Measurements from ENCODE around the gene DRD4. TPM values are rescaled to one million over a fixed set of nuclear protein-coding genes. Genes with fewer than 3 reads are reported as not detected.

The DRD4 gene
- total and polyA plus RNA-seq, 2 of the 8 experiments (the other 6 are each of a cell fraction or from before 2014, with no cell fraction given): 3.4 to 4.9 TPM

- no peak for TF ChIP-seq KDM1A (IDR thresholded peaks at IDR 0.05; ENCODE audit: borderline replicate concordance, low read length)
- TF ChIP-seq, protein P1, sequence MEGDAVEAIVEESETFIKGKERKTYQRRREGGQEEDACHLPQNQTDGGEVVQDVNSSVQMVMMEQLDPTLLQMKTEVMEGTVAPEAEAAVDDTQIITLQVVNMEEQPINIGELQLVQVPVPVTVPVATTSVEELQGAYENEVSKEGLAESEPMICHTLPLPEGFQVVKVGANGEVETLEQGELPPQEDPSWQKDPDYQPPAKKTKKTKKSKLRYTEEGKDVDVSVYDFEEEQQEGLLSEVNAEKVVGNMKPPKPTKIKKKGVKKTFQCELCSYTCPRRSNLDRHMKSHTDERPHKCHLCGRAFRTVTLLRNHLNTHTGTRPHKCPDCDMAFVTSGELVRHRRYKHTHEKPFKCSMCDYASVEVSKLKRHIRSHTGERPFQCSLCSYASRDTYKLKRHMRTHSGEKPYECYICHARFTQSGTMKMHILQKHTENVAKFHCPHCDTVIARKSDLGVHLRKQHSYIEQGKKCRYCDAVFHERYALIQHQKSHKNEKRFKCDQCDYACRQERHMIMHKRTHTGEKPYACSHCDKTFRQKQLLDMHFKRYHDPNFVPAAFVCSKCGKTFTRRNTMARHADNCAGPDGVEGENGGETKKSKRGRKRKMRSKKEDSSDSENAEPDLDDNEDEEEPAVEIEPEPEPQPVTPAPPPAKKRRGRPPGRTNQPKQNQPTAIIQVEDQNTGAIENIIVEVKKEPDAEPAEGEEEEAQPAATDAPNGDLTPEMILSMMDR (IDR thresholded peaks at IDR 0.05; ENCODE audit: control extremely low read depth in 1 of 3, insufficient read depth in 1 of 3, low read depth in 1 of 3, low read length in 3 of 3): no peak
These were observed 4.8 kb downstream of the DRD4 start (continued) for GRCh38 chr11:641806-642370.

Data from H1 (cell line).